Measurements from ENCODE around the gene LMAN1L.

- TF ChIP-seq CTCF (IDR thresholded peaks at IDR 0.05) (no peak), POLR2A (IDR thresholded peaks at IDR 0.05) (no peak)
Measured at GRCh38 chr15:74807282-74807681, 5.4 kb upstream of the LMAN1L start.

Data from vagina (tissue), 2 donors.